Measurements from ENCODE around the gene FPR1.

The FPR1 gene

DNA sequence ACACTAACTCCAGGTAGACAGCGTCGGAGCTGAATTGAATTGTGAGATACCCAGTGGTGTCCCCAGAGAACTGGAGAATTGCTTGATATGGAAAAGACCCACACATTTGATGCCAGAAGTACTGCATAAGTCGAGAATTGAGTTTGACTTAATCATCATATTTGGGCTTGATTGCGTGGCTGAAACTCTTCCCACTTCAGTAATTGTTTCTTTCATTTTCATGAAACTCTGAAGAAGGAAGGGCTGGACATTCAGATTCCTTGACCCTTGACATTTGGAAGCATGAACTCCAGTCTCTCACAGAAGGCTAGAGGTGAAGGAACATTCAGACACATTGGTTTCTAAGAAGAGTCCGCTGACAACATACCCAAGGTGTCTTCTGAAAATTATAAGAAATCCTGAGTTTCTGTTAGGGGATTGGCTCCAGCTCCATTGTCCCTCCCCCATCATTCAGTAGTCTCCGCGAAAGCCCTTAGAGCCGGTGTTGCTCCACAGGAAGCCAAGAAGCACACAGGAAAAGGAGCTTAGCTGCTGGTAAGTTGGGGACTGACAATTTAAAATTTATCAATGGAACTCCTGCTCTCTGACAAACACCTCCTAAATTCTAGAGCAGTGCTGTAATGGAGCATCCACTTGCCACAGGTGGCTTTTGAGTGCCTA lies 9.1 kb upstream of the FPR1 start, which contains the start of gene FPR2:
FPR2 (plus strand) TSS at position 484 of the 660 bp plus-strand sequence. CDS start 7,479 bp downstream, outside the sequence.
- Mint-ChIP-seq H3K27me3 (ENCODE audit: low read depth) (peaks cover 15% of the 10 kb centered on the region), H3K27ac (no peak within 1 kb of the TSS), H3K4me1 (no peaks in the 10 kb centered on the region), H3K4me3 (no peak within 1 kb of the TSS), H3K36me3 (ENCODE audit: low read depth) (no peaks in the 10 kb centered on the region), H3K9me3 (peaks cover 12% of the 10 kb centered on the region)
- TF ChIP-seq, protein P1, sequence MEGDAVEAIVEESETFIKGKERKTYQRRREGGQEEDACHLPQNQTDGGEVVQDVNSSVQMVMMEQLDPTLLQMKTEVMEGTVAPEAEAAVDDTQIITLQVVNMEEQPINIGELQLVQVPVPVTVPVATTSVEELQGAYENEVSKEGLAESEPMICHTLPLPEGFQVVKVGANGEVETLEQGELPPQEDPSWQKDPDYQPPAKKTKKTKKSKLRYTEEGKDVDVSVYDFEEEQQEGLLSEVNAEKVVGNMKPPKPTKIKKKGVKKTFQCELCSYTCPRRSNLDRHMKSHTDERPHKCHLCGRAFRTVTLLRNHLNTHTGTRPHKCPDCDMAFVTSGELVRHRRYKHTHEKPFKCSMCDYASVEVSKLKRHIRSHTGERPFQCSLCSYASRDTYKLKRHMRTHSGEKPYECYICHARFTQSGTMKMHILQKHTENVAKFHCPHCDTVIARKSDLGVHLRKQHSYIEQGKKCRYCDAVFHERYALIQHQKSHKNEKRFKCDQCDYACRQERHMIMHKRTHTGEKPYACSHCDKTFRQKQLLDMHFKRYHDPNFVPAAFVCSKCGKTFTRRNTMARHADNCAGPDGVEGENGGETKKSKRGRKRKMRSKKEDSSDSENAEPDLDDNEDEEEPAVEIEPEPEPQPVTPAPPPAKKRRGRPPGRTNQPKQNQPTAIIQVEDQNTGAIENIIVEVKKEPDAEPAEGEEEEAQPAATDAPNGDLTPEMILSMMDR (IDR thresholded peaks at IDR 0.05; ENCODE audit: unreplicated experiment in 3 of 3), result no peak

DNA sequence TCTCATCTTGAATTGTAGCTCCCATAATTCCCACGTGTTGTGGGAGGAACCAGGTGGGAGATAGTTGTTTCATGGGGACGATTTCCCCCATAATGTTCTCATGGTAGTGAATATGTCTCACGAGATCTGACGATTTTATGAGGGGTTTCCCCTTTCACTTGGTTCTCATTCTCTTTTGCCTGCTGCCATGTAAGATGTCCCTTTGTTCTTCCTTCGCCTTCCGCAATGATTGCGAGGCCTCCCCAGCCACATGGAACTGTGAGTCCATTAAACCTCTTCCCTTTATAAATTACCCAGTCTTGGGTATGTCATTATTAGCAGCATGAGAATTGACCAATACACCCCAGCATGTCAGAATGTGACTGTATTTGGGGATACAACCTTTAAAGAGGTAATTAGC lies 3.9 kb upstream of the FPR1 start:
- H3K4me1 Mint-ChIP-seq, result no peaks in the 10 kb centered on the region
- TF ChIP-seq, protein P1 (IDR thresholded peaks at IDR 0.05; ENCODE audit: unreplicated experiment in 3 of 3), result no peak
- H3K27ac Mint-ChIP-seq, result no peak overlapping the region
- H3K4me3 Mint-ChIP-seq, result no peak overlapping the region
- peaks cover 5% of the 10 kb centered on the region for H3K27me3 Mint-ChIP-seq (ENCODE audit: low read depth)
- H3K9me3 Mint-ChIP-seq, result peaks cover 14% of the 10 kb centered on the region
- H3K36me3 Mint-ChIP-seq (ENCODE audit: low read depth), result no peaks in the 10 kb centered on the region

DNA sequence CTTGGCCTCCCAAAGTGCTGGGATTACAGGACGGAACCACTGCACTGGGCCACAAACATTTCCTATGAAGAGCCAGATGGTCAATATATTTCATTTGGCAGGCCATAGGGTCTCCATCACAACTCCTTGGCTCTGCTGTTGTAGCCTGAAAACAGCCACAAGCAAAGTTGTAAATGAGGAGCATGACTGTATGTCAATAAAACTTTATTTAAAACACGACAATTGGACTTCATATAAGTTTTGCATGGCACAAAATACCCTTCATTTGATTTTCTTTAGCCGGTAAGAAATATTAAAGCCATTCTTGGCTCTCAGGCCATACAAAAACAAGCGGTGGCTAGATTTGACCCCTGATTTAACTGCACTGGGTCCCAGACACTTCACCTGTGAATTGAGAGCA lies 3.1 kb upstream of the FPR1 start:
- Mint-ChIP-seq H3K4me1 (no peaks in the 10 kb centered on the region), H3K27ac (no peak overlapping the region), H3K4me3 (no peak overlapping the region), H3K27me3 (ENCODE audit: low read depth) (peaks cover 5% of the 10 kb centered on the region), H3K36me3 (ENCODE audit: low read depth) (no peaks in the 10 kb centered on the region), H3K9me3 (peaks cover 13% of the 10 kb centered on the region)
- TF ChIP-seq, protein P1 (IDR thresholded peaks at IDR 0.05; ENCODE audit: unreplicated experiment in 3 of 3), result no peak

DNA sequence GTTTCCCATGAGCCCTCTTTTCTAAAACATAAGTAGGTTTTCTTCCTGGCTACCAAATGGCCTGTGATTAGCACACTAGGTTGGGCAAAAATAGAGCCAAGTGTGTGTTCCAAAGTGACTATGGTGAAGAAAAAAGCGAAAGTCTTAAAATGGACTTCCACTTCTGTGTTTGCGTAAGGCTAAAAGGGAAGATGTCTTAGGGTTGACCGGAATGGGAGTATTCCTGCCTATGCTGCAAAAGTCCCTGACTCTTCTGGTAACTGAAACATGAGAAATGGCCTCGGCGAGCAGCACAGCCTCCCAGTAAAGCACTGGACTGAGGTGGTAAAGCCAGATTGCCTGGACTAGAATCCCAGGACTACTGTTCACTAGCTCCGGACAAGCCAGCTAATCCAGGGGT lies 2.4 kb upstream of the FPR1 start:
- peaks cover 5% of the 10 kb centered on the region for H3K27me3 Mint-ChIP-seq (ENCODE audit: low read depth)
- H3K4me1 Mint-ChIP-seq, result no peaks in the 10 kb centered on the region
- H3K4me3 Mint-ChIP-seq, result no peak overlapping the region
- peaks cover 10% of the 10 kb centered on the region for H3K9me3 Mint-ChIP-seq
- H3K36me3 Mint-ChIP-seq (ENCODE audit: low read depth), result no peaks in the 10 kb centered on the region
- TF ChIP-seq, protein P1 (IDR thresholded peaks at IDR 0.05; ENCODE audit: unreplicated experiment in 3 of 3), result no peak
- no peak overlapping the region for H3K27ac Mint-ChIP-seq

DNA sequence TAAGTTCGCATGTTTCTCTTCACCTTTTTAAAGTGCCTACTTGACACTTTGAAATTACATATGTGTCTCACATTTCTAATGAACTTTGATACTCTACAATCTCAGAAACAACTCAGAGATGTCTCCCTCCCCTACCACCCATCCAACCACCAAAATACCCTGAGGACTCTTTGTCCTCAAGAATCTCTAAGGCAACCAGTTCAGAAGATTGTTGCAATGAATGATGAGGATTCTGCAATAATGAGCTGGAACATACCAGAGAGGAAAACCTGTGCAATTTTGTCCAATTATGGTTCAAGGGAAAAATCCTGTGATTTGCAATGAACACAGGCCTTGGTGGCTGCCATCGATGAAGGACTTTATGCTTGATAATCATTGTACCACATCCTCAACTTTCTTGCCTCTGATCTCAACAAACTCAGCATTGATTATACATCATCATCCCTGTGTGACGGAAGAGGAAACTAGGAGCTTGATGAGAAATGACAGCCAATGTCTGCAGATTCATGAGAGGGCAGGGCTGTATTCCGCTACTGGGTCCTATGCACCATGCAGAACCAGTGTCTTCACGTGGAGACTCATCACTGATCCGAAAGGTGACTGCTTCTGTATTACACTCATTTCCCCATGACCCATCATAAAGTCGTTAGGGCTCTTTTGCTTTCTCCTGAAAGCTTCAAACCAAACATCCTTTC lies 1.1 kb downstream of the FPR1 start:
- TF ChIP-seq, protein P1 (IDR thresholded peaks at IDR 0.05; ENCODE audit: unreplicated experiment in 3 of 3), result no peak
- H3K4me1 Mint-ChIP-seq, result no peaks in the 10 kb centered on the region
- H3K36me3 Mint-ChIP-seq (ENCODE audit: low read depth), result no peaks in the 10 kb centered on the region
- H3K4me3 Mint-ChIP-seq, result no peak overlapping the region
- H3K27me3 Mint-ChIP-seq (ENCODE audit: low read depth), result peaks cover 14% of the 10 kb centered on the region
- H3K27ac Mint-ChIP-seq, result no peak overlapping the region
- H3K9me3 Mint-ChIP-seq, result peaks cover 9% of the 10 kb centered on the region

Measured in nephron (organoid).